Measurements from ENCODE around the gene NOVA2. TPM values are rescaled to one million over a fixed set of nuclear protein-coding genes. Genes with fewer than 3 reads are reported as not detected.

The NOVA2 gene
- polyA plus RNA-seq, 1 of the 3 experiments (the other 2 are of a cell fraction), result 1.9 TPM

GRCh38 chr19:45918721-45919120 is 54.9 kb downstream of the NOVA2 start:
- TF ChIP-seq JUND (IDR thresholded peaks at IDR 0.05), result no peak
- no peak for TF ChIP-seq ZBTB33 (IDR thresholded peaks at IDR 0.05; ENCODE audit: borderline replicate concordance, low read depth)
- TF ChIP-seq ELF1 (IDR thresholded peaks at IDR 0.05), result no peak
- TF ChIP-seq TAF1 (IDR thresholded peaks at IDR 0.05; ENCODE audit: borderline replicate concordance, low read depth, low read length), result no peak
- TF ChIP-seq MEF2A (IDR thresholded peaks at IDR 0.05; ENCODE audit: borderline replicate concordance, low read depth), result no peak
- no peak for TF ChIP-seq RAD21 (IDR thresholded peaks at IDR 0.05; ENCODE audit: low read length)
- TF ChIP-seq USF2 (IDR thresholded peaks at IDR 0.05; ENCODE audit: borderline replicate concordance, low read depth, low read length), result no peak
- TF ChIP-seq GATA2 (CRISPR knock-in tag; IDR thresholded peaks at IDR 0.05), result no peak
- no peak for TF ChIP-seq MAX (IDR thresholded peaks at IDR 0.05; ENCODE audit: low read depth)
- TF ChIP-seq FOXM1 (IDR thresholded peaks at IDR 0.05; ENCODE audit: low read depth), result no peak
- POLR2A ChIA-PET, result no interaction called here
- Histone ChIP-seq H3K27ac (ENCODE audit: low read depth in 2 of 2, low read length in 1 of 2) (no peak overlapping the region), H3K9ac (no peak overlapping the region), H3K9me3 (no peaks in the 10 kb centered on the region), H4K20me1 (ENCODE audit: insufficient read depth) (no peaks in the 10 kb centered on the region), H3K27me3 (ENCODE audit: insufficient read depth) (peaks cover 5% of the 10 kb centered on the region; the same call in 1 of the 2 replicates), H3K9me2 (no peaks in the 10 kb centered on the region), H3K4me3 (ENCODE audit: low read depth in 2 of 2, low read length in 1 of 2) (no peak overlapping the region), H3K36me3 (replicated peaks in 1 of 2; ENCODE audit: control insufficient read depth in 1 of 2, insufficient read depth in 2 of 2, low read length in 1 of 2) (no peaks in the 10 kb centered on the region), H3K79me2 (ENCODE audit: insufficient read depth) (no peaks in the 10 kb centered on the region), H2AFZ (ENCODE audit: low read depth) (no peak overlapping the region), H3K4me1 (ENCODE audit: control insufficient read depth in 1 of 2, insufficient read depth in 2 of 2, low read depth in 1 of 2, low read length in 1 of 2) (no peaks in the 10 kb centered on the region), H3K4me2 (no peak overlapping the region), H3F3A (replicated peaks; ENCODE audit: insufficient read depth) (peaks cover 4% of the 10 kb centered on the region)
- CTCF ChIA-PET, result interaction anchor here (0.7 to 1.2 kb wide), 2 partner anchors 11 to 862 kb away, joined by 3 read pairs; no protein-coding TSS in a partner anchor
- DNase-seq, result no peak
- 36% methylated on average over 4 of the region's 4 CpGs for WGBS (ENCODE audit: low lambda C conversion rate)

- no peaks in the 10 kb centered on the region for H4K20me1 ChIP-seq (ENCODE audit: insufficient read depth)
- H3K27ac ChIP-seq (ENCODE audit: low read depth in 2 of 2, low read length in 1 of 2), result no peak overlapping the region
- no peak overlapping the region for H3K9ac ChIP-seq
- peaks cover 5% of the 10 kb centered on the region; the same call in 1 of the 2 replicates for H3K27me3 ChIP-seq (ENCODE audit: insufficient read depth)
- no peak for TF ChIP-seq GABPA (IDR thresholded peaks at IDR 0.05; ENCODE audit: low read depth)
- TF ChIP-seq IRF3 (IDR thresholded peaks at IDR 0.05; ENCODE audit: low read depth, low read length), result no peak
- no peak for TF ChIP-seq ELF1 (IDR thresholded peaks at IDR 0.05)
- TF ChIP-seq ZBTB33 (IDR thresholded peaks at IDR 0.05; ENCODE audit: borderline replicate concordance, low read depth), result no peak
- no peak for TF ChIP-seq EP300 (IDR thresholded peaks at IDR 0.05; ENCODE audit: borderline replicate concordance in 1 of 2, low read depth in 1 of 2, low read length in 1 of 2)
- no peak for TF ChIP-seq PBX3 (IDR thresholded peaks at IDR 0.05)
- TF ChIP-seq FOSL2 (IDR thresholded peaks at IDR 0.05; ENCODE audit: borderline replicate concordance, low read depth), result no peak
- no peak for TF ChIP-seq CTCF (IDR thresholded peaks at IDR 0.05)
- no peak for TF ChIP-seq YY1 (IDR thresholded peaks at IDR 0.05; ENCODE audit: low read depth)
- no peaks in the 10 kb centered on the region for H3K4me1 ChIP-seq (ENCODE audit: control insufficient read depth in 1 of 2, insufficient read depth in 2 of 2, low read depth in 1 of 2, low read length in 1 of 2)
- no peaks in the 10 kb centered on the region for H3K79me2 ChIP-seq (ENCODE audit: insufficient read depth)
- H3K9me3 ChIP-seq, result no peaks in the 10 kb centered on the region
- no peak overlapping the region for H2AFZ ChIP-seq (ENCODE audit: low read depth)
- POLR2A ChIA-PET, result no interaction called here
- WGBS (ENCODE audit: low lambda C conversion rate), result 21% methylated on average over 3 of the region's 4 CpGs
- no peaks in the 10 kb centered on the region for H3K36me3 ChIP-seq (replicated peaks in 1 of 2; ENCODE audit: control insufficient read depth in 1 of 2, insufficient read depth in 2 of 2, low read length in 1 of 2)
- peaks cover 4% of the 10 kb centered on the region for H3F3A ChIP-seq (replicated peaks; ENCODE audit: insufficient read depth)
- H3K4me3 ChIP-seq (ENCODE audit: low read depth in 2 of 2, low read length in 1 of 2), result no peak overlapping the region
- H3K9me2 ChIP-seq, result no peaks in the 10 kb centered on the region
- no peak for DNase-seq
- no peak overlapping the region for H3K4me2 ChIP-seq
- CTCF ChIA-PET, result no interaction called here
Observed at GRCh38 chr19:45917421-45918091, 56.1 kb downstream of the NOVA2 start.
